Breast epithelium (tissue), 4 donors: ENCODE data around the gene VSIG10L. TPM values are rescaled to one million over a fixed set of nuclear protein-coding genes. Genes with fewer than 3 reads are reported as not detected.

Experiments used
- DNase-seq, 2 donors: peaks; one replicate each; pipeline ENCODE4 v3.0.0-alpha.2; 2019; ENCODE audit warnings: low spot score in 2 of 2
- H3K27ac ChIP-seq, 2 donors: fragments of 200-600 bp; sonication (generic) in 1 of 2; one replicate each; pipeline ENCODE4 v1.5.1; 2016 to 2019; ENCODE audit warnings: mild to moderate bottlenecking in 1 of 2
- H3K27me3 ChIP-seq, 2 donors: fragments of 200-600 bp; sonication (generic) in 1 of 2; one replicate each; pipeline versions ENCODE4 v1.5.1 to v1.6.0; 2017 to 2019; ENCODE audit warnings: control low read depth in 1 of 2, mild to moderate bottlenecking in 1 of 2
- H3K36me3 ChIP-seq: fragments of 200-600 bp; one replicate; pipeline ENCODE4 v1.5.1; 2019
- H3K4me1 ChIP-seq, 2 donors: fragments of 200-600 bp; sonication (generic); one replicate each; pipeline ENCODE4 v1.5.1; 2016 to 2019; ENCODE audit warnings: control low read depth in 1 of 2
- H3K4me3 ChIP-seq, 3 donors: fragments of 200-600 bp; sonication (generic); 1 replicate in 2 of 3; 2 replicates in 1 of 3; pipeline ENCODE4 v1.5.1; 2016 to 2019; ENCODE audit warnings: mild to moderate bottlenecking in 3 of 3, moderate library complexity in 2 of 3
- H3K9me3 ChIP-seq, 2 donors: fragments of 200-600 bp; sonication (generic) in 1 of 2; one replicate each; pipeline ENCODE4 v1.5.1; 2016 to 2019; ENCODE audit warnings: control low read depth in 1 of 2
- POLR2A ChIP-seq: fragments of 450-650 bp; IDR thresholded peaks from one replicate; pipeline ENCODE4 v1.6.1; 2016; ENCODE audit warnings: antibody characterized with exemption, mild to moderate bottlenecking, moderate library complexity
- POLR2AphosphoS5 ChIP-seq, 3 donors: sonication (generic); formaldehyde crosslinking; IDR thresholded peaks; one replicate each; pipeline ENCODE4 v1.6.1; 2017; ENCODE audit warnings: antibody characterized with exemption in 3 of 3
- intact Hi-C: fragments of 100-400 bp; cut with DNase I; formaldehyde crosslinking; loops from one replicate; pipeline ENCODE4 v1.15.1; 2023; ENCODE audit warnings: low total_unique reads
- total RNA-seq, 3 donors: library from RNA; depleted of rRNA; stranded (reverse); fragments of >200 nt; gene quantifications; one replicate each; pipeline ENCODE4 v1.1.0, GENCODE V29; 2016
- TF ChIP-seq, protein P1 (sequence below), 3 donors: fragments of 450-650 bp; IDR thresholded peaks; one replicate each; pipeline ENCODE4 v1.5.1; 2016 to 2017; ENCODE audit warnings: antibody characterized with exemption in 3 of 3, mild to moderate bottlenecking in 3 of 3, moderate library complexity in 3 of 3

The VSIG10L gene
- total RNA-seq, 3 donors from 2014 or later = 1.3 to 1.8 (median 1.8) TPM

GRCh38 chr19:51354742-51355148, 12.8 kb upstream of the VSIG10L start:
- Histone ChIP-seq H3K27me3 (no peaks in the 10 kb centered on the region), H3K4me1 (no peaks in the 10 kb centered on the region), H3K9me3 (no peaks in the 10 kb centered on the region), H3K4me3 (no peak overlapping the region), H3K36me3 (no peaks in the 10 kb centered on the region), H3K27ac (no peak overlapping the region)
- DNase-seq = no peak
- TF ChIP-seq POLR2A (no peak), POLR2AphosphoS5 (IDR thresholded peaks at IDR 0.05) (no peak)
- intact Hi-C loops = no loop called here

GRCh38 chr19:51354103-51354741, 12.3 kb upstream of the VSIG10L start:
- intact Hi-C loops = no loop called here
- no peaks in the 10 kb centered on the region for H3K9me3 ChIP-seq
- H3K36me3 ChIP-seq = no peaks in the 10 kb centered on the region
- no peak overlapping the region for H3K27ac ChIP-seq
- no peaks in the 10 kb centered on the region for H3K4me1 ChIP-seq
- no peak overlapping the region for H3K4me3 ChIP-seq
- no peak for DNase-seq
- no peaks in the 10 kb centered on the region for H3K27me3 ChIP-seq
- TF ChIP-seq POLR2A (no peak), POLR2AphosphoS5 (IDR thresholded peaks at IDR 0.05) (no peak)
- TF ChIP-seq, protein P1, sequence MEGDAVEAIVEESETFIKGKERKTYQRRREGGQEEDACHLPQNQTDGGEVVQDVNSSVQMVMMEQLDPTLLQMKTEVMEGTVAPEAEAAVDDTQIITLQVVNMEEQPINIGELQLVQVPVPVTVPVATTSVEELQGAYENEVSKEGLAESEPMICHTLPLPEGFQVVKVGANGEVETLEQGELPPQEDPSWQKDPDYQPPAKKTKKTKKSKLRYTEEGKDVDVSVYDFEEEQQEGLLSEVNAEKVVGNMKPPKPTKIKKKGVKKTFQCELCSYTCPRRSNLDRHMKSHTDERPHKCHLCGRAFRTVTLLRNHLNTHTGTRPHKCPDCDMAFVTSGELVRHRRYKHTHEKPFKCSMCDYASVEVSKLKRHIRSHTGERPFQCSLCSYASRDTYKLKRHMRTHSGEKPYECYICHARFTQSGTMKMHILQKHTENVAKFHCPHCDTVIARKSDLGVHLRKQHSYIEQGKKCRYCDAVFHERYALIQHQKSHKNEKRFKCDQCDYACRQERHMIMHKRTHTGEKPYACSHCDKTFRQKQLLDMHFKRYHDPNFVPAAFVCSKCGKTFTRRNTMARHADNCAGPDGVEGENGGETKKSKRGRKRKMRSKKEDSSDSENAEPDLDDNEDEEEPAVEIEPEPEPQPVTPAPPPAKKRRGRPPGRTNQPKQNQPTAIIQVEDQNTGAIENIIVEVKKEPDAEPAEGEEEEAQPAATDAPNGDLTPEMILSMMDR (IDR thresholded peaks at IDR 0.05) = no peak

GRCh38 chr19:51352783-51353360, 10.9 kb upstream of the VSIG10L start:
- intact Hi-C loops = no loop called here
- Histone ChIP-seq H3K27ac (no peak overlapping the region), H3K4me3 (no peak overlapping the region), H3K36me3 (no peaks in the 10 kb centered on the region), H3K27me3 (no peaks in the 10 kb centered on the region), H3K4me1 (no peaks in the 10 kb centered on the region), H3K9me3 (no peaks in the 10 kb centered on the region)
- TF ChIP-seq POLR2AphosphoS5 (IDR thresholded peaks at IDR 0.05) (no peak), POLR2A (no peak)
- TF ChIP-seq, protein P1 (IDR thresholded peaks at IDR 0.05) = no peak
- no peak for DNase-seq

GRCh38 chr19:51351266-51351990, 9.5 kb upstream of the VSIG10L start:
- no peak overlapping the region for H3K27ac ChIP-seq
- no peaks in the 10 kb centered on the region for H3K36me3 ChIP-seq
- no peak for DNase-seq
- TF ChIP-seq POLR2A = no peak
- TF ChIP-seq, protein P1 (IDR thresholded peaks at IDR 0.05) = no peak
- TF ChIP-seq POLR2AphosphoS5 (IDR thresholded peaks at IDR 0.05) = no peak
- no peaks in the 10 kb centered on the region for H3K4me1 ChIP-seq
- H3K9me3 ChIP-seq = no peaks in the 10 kb centered on the region
- intact Hi-C loops = no loop called here
- no peaks in the 10 kb centered on the region for H3K27me3 ChIP-seq
- no peak overlapping the region for H3K4me3 ChIP-seq

DNA sequence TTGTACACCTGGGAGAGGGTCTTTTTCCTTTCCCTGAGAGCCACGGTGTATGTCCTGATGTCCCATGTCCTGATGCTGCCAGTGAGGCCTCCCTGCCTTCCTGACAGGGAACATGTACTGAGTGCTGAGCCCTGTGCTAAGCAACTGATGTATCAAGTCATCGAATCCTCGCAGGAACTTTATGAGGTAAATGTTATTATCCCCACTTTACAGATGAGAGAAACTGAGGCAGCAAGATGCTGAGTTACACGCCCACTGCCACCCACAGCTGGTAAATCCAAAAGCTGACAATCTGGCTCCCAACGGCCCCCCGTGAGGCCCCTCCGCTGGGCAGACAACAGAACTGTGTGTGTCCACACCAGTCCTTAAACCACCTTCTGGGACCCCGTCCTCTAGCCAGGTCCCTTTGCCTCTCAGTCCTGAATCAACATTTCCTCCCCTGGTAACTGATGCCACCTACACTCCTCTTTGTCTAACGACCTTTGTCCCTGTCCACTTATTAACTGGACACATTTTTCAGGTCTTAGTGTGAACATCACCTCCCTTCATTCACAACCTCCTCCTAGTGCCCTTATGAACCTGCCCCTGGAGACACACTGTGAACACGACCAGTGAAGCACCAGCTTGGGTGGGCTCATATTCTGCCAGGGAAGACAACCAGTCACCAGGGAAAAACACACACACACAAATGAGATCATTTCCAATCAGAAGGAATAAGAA, 5.4 kb upstream of the VSIG10L start:
- intact Hi-C loops = no loop called here
- Histone ChIP-seq H3K9me3 (no peaks in the 10 kb centered on the region), H3K4me3 (no peak overlapping the region), H3K27me3 (no peaks in the 10 kb centered on the region), H3K4me1 (no peaks in the 10 kb centered on the region), H3K36me3 (no peaks in the 10 kb centered on the region), H3K27ac (no peak overlapping the region)
- DNase-seq = no peak
- TF ChIP-seq POLR2AphosphoS5 (IDR thresholded peaks at IDR 0.05) = no peak
- TF ChIP-seq, protein P1 (IDR thresholded peaks at IDR 0.05) = no peak
- TF ChIP-seq POLR2A = no peak
